ENCODE measurements around the gene KLHDC1.
A peak's percentile ranks its signal among the peaks of the same experiment; 100 is the strongest.
"Not testable (repeated sequence)": the region's sequence is repeated elsewhere in the genome, so short reads cannot be mapped to it uniquely, and the experiment has no call there.

KLHDC1 gene

GRCh38 chr14:49727171-49727570 lies 34.3 kb downstream of the KLHDC1 start:
- DNase-seq: no peak

GRCh38 chr14:49732896-49733295 lies 40.0 kb downstream of the KLHDC1 start:
- DNase-seq: no peak

DNA sequence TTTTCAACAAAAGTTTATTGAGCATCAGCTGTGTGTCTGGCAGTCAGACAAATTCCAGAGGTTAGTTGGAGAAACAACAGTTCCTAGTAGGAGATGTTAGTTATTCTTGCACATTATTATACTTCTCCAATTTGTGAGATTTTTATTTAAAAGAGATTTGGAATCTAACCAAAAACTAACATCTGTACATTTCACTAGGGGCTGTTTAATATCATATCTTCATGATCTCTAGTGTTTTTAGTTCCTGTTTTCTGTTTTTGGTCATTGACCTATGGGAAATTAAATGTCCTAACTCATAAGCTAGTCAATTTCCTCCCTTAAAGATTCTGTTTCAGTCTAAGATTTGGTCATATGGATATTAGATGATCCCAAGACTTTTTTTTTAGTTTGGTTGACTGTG lies 40.9 kb downstream of the KLHDC1 start:
- DNase-seq: no peak

DNA sequence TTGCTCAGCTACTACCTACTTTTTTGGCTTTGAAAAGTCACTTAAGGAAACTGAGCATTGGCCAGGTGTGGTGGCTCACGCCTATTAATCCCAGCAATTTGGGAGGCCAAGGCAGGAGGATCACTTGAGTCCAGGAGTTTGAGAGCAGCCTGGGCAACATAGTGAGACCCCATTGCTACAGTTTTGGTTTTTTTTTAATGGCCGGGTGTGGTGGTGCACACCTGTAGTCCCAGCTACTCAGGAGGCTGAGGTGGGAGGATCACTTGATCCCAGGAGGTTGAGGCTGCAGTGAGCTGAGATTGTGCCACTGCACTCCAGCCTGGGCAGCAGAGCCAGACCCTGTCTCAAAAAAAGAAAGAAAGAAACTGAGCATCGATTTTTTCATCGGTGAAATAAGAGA lies 42.7 kb downstream of the KLHDC1 start:
- DNase-seq: not testable (repeated sequence)

GRCh38 chr14:49745191-49745590 lies 52.3 kb downstream of the KLHDC1 start:
- no peak for DNase-seq

DNA sequence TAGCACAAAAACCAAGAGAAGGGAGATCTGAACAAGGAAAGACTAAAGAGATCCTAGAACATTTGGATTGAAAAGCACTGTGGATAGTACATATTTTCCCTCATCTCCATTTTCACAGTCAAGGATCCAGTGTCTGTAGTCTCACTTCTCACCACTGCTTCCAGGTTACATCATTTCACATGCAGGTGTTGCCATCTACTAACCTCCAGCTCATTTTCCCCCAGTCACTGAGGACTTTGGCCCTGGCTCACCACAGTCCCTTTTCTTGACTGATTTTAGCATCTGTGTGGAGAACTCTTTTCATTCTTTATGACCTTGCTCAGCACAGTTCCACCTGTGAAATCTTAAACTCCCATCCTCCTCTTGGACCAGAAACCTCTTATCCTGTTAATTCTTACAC lies 53.6 kb downstream of the KLHDC1 start:
- not testable (repeated sequence) for DNase-seq

- DNase-seq: no peak
These were observed 61.7 kb downstream of the KLHDC1 start for GRCh38 chr14:49754570-49755097.

GRCh38 chr14:49755378-49755777 lies 62.5 kb downstream of the KLHDC1 start:
- DNase-seq: no peak

- DNase-seq: no peak
These were observed 69.1 kb downstream of the KLHDC1 start for GRCh38 chr14:49761839-49762551.

GRCh38 chr14:49766839-49767238 lies 73.9 kb downstream of the KLHDC1 start:
- DNase-seq: no peak

- no peak for DNase-seq
These were observed 74.3 kb downstream of the KLHDC1 start for GRCh38 chr14:49767270-49767570.

DNA sequence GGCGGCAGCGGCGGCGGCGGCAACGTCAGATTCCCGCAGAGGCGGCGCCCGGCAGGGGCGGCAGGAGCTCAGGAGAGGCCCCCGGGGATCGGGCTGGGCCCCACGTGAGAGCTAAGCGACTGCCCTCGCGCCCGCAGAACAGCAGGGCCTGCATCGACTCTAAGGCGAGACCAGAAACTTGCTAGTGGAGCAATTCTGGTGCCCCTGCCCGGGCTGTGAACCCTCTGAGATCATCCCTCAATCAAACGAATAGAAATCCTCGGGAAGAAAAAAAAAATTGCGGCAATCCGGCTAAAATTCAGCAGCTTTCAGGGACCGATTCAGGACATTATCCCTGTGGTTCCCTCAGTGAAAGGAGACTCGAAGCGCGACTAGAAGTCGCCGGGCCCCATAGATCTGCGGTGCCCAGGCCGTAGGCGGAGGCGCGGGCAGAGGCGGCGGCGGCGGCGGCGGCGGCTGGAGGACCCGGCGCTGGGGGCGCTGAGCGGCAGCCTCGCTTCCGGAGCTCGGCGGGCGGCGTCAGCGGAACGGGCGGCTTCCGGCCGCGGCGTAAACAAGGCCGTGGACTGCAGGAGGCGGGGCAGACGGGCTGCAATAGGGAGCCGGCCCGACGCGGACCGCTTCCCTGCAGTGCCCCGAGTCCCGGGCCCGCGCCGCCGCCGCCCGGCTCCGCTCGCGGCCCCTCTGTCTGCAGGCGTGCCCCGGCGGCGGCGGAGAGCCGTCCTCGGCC lies 74.8 kb downstream of the KLHDC1 start, which contains the start of gene KLHDC2:
Gene KLHDC2 (plus strand): TSS at position 583 of the 730 bp plus-strand sequence. CDS start 316 bp downstream, outside the sequence.
- DNase-seq: peak; percentile 94

GRCh38 chr14:49768301-49769121 lies 75.6 kb downstream of the KLHDC1 start:
- DNase-seq: peak; percentile 83

GRCh38 chr14:49769171-49769570 lies 76.3 kb downstream of the KLHDC1 start:
- DNase-seq: no peak

DNA sequence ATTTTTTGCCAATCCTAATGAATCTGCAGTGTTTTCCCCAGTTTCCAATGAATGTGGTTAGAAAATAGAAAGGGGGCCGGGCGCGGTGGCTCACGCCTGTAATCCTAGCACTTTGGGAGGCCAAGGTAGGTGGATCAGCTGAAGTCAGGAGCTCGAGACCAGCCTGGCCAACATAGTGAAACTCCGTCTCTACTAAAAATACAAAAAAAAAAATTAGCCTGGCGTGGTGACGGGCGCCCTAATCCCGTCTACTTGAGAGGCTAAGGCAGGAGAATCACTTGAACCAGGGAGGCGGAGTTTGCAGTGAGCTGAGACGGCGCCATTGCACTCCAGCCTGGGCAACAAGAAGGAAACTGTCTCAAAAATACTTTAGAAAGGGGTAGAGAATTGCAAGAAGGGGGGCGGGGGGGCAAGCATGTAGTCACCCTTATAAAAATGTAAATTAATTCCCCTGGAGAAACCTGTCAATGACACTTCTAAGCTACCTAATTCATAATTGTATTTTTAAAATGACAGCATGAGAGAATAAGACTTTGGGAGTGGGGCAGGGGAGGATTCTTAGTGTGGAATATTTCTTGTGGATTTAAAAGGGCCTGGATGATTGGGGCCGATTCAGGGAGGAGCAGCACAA lies 76.8 kb downstream of the KLHDC1 start:
- no peak for DNase-seq

DNA sequence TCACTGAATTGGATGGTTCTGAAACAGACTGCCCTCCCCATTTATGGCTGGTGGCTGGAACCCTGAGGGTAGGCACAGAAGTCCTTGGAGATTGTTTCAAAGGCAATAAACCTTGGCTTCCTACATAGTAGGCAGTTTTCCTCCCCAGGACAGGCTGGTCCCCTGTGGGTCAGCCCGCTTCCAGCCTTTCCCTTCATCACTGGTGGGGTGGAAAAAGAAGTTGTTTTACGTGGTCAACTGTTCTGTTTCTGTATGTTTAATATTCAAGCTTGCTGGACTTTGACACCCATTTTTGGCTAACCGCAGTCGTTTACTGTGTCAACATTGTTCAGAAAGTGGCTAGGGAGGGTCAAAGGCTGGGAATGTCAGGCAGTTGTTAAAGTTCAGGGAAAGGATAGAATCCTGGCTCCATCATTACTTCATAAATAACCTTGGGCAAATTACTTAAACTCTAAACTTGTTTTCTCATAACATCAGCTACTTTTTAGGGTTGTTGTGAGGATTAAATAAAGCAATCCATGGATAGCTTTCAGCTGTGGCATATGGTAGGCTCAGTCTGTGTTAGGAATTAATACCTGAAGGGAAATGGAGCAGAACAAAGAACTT lies 77.4 kb downstream of the KLHDC1 start:
- no peak for DNase-seq

GRCh38 chr14:49771691-49772090 lies 78.8 kb downstream of the KLHDC1 start:
- not testable (repeated sequence) for DNase-seq

DNA sequence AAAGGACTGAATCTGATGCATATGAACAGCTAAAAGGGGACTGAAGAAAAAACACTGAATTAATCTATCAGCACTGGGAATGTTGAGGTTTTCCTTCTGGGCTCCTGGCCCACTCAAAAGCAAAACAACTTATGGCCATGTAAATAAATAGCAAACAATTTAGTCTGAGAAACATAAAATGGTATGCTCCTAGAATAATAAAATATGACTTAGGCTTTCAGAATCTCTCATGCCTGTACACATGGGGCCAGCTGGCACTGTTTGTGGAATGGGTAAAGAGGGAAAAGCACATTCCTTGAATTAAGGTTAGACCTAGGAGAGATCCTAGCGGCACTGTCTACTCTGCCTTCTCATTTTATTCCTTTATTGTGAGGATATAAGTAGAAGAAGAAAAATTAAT lies 81.2 kb downstream of the KLHDC1 start:
- DNase-seq: no peak

GRCh38 chr14:49778421-49778820 lies 85.5 kb downstream of the KLHDC1 start:
- no peak for DNase-seq

- not testable (repeated sequence) for DNase-seq
These were observed 88.1 kb downstream of the KLHDC1 start for GRCh38 chr14:49781040-49781439.

GRCh38 chr14:49783394-49784014 lies 90.6 kb downstream of the KLHDC1 start:
- no peak for DNase-seq

- no peak for DNase-seq
These were observed 93.4 kb downstream of the KLHDC1 start for GRCh38 chr14:49786315-49786714.
